HEK293 (cell line): Measurements from ENCODE around the gene MYBPH.

Source experiments
- CTCF ChIA-PET: fragments of 350-600 bp; formaldehyde crosslinking; extraction: SDS; loops from one replicate; lab custom pipeline; 2021; ENCODE audit warnings: antibody characterized with exemption; lab: Yijun Ruan, JAX
- POLR2A ChIA-PET: fragments of 300-600 bp; formaldehyde crosslinking; extraction: SDS; loops from one replicate; lab custom pipeline; 2020; ENCODE audit warnings: antibody characterized with exemption, inconsistent platforms; lab: Yijun Ruan, JAX
- H3K27ac ChIP-seq: fragments of 200-500 bp; sonication (Bioruptor generic); 2 replicates; pipeline ENCODE4 v1.5.1; 2014; ENCODE audit warnings: low read depth, low read length, control low read depth, inconsistent platforms; ENCODE audit errors: extremely low read depth
- H3K36me3 ChIP-seq, 2 experiments: fragments of 200-500 bp in 1 of 2; sonication (Bioruptor generic) in 1 of 2; 1 replicate in 1 of 2; 2 replicates in 1 of 2; pipeline ENCODE4 v1.5.1; 2014 to 2017; ENCODE audit warnings: inconsistent platforms in 2 of 2, low read length in 2 of 2; ENCODE audit not compliant: control insufficient read depth in 2 of 2, insufficient read depth in 1 of 2
- H3K4me1 ChIP-seq: fragments of 200-500 bp; sonication (Bioruptor generic); 2 replicates; pipeline ENCODE4 v1.5.1; 2014; ENCODE audit warnings: mild to moderate bottlenecking, low read length, inconsistent platforms; ENCODE audit not compliant: control insufficient read depth, insufficient read depth
- H3K4me3 ChIP-seq: 2 replicates; pipeline ENCODE4 v1.5.1; 2011; ENCODE audit warnings: low read depth, mild to moderate bottlenecking, control low read depth, low read length, moderate library complexity
- H3K9me3 ChIP-seq: fragments of 200-500 bp; sonication (Bioruptor generic); 2 replicates; pipeline ENCODE4 v1.5.1; 2014; ENCODE audit warnings: low read depth, low read length, inconsistent platforms; ENCODE audit not compliant: control insufficient read depth, insufficient read depth
- GLI2 ChIP-seq: fragments of 450-650 bp; formaldehyde crosslinking; IDR thresholded peaks from 2 replicates; pipeline ENCODE4; 2017; ENCODE audit warnings: missing biosample characterization, missing genetic modification characterization, low read depth, borderline replicate concordance
- GLIS1 ChIP-seq: fragments of 450-650 bp; formaldehyde crosslinking; IDR thresholded peaks from 2 replicates; pipeline ENCODE4 v1.5.1; 2016; ENCODE audit warnings: missing biosample characterization, missing genetic modification characterization
- HOXD13 ChIP-seq: sonication (generic); formaldehyde crosslinking; IDR thresholded peaks from 2 replicates; pipeline ENCODE4 v1.8.0; 2022; ENCODE audit warnings: missing genetic modification reagents, borderline replicate concordance
- KLF8 ChIP-seq: fragments of 450-650 bp; formaldehyde crosslinking; IDR thresholded peaks from 2 replicates; pipeline ENCODE4 v1.5.1; 2016; ENCODE audit warnings: missing biosample characterization, missing genetic modification characterization
- KLF9 ChIP-seq: fragments of 450-650 bp; formaldehyde crosslinking; IDR thresholded peaks from 2 replicates; pipeline ENCODE4 v1.5.1; 2016; ENCODE audit warnings: missing biosample characterization, missing genetic modification characterization, low read depth
- MZF1 ChIP-seq: fragments of 450-650 bp; formaldehyde crosslinking; IDR thresholded peaks from 2 replicates; pipeline ENCODE4 v1.5.1; 2017; ENCODE audit warnings: missing biosample characterization, missing genetic modification characterization, borderline replicate concordance
- OSR2 ChIP-seq: fragments of 450-650 bp; formaldehyde crosslinking; IDR thresholded peaks from 2 replicates; pipeline ENCODE4 v1.5.1; 2016; ENCODE audit warnings: missing biosample characterization, missing genetic modification characterization
- REPIN1 ChIP-seq: fragments of 450-650 bp; formaldehyde crosslinking; IDR thresholded peaks from 2 replicates; pipeline ENCODE4 v1.5.1; 2017; ENCODE audit warnings: missing biosample characterization, missing genetic modification characterization, low read depth
- REST ChIP-seq: fragments of 450-650 bp; formaldehyde crosslinking; IDR thresholded peaks from 2 replicates; pipeline ENCODE4 v1.5.1; 2016; ENCODE audit warnings: missing biosample characterization, missing genetic modification characterization
- TCF7L2 ChIP-seq: IDR thresholded peaks from 2 replicates; pipeline ENCODE4 v1.6.1; 2011; ENCODE audit warnings: low read depth, mild to moderate bottlenecking, inconsistent platforms, low read length, moderate library complexity, borderline replicate concordance
- ZBTB1 ChIP-seq: fragments of 450-650 bp; formaldehyde crosslinking; IDR thresholded peaks from 2 replicates; pipeline ENCODE4 v1.5.1; 2016; ENCODE audit warnings: missing biosample characterization, missing genetic modification characterization
- ZBTB7A ChIP-seq: fragments of 450-650 bp; formaldehyde crosslinking; IDR thresholded peaks from 2 replicates; pipeline ENCODE4 v1.5.1; 2016; ENCODE audit warnings: low read depth, missing biosample characterization, missing genetic modification characterization
- ZFP41 ChIP-seq: fragments of 450-650 bp; formaldehyde crosslinking; IDR thresholded peaks from 2 replicates; pipeline ENCODE4 v1.5.1; 2016; ENCODE audit warnings: missing biosample characterization, missing genetic modification characterization, borderline replicate concordance
- ZNF155 ChIP-seq: fragments of 450-650 bp; formaldehyde crosslinking; IDR thresholded peaks from 2 replicates; pipeline ENCODE4 v1.5.1; 2016; ENCODE audit warnings: missing biosample characterization, missing genetic modification characterization
- ZNF24 ChIP-seq: fragments of 450-650 bp; formaldehyde crosslinking; IDR thresholded peaks from 2 replicates; pipeline ENCODE4 v1.5.1; 2016; ENCODE audit warnings: missing biosample characterization, missing genetic modification characterization
- ZNF292 ChIP-seq: fragments of 450-650 bp; formaldehyde crosslinking; IDR thresholded peaks from 2 replicates; pipeline ENCODE4 v1.5.1; 2016; ENCODE audit warnings: low read depth, missing biosample characterization, missing genetic modification characterization, borderline replicate concordance
- ZNF302 ChIP-seq: fragments of 450-650 bp; formaldehyde crosslinking; IDR thresholded peaks from 2 replicates; pipeline ENCODE4 v1.5.1; 2016; ENCODE audit warnings: missing biosample characterization, missing genetic modification characterization, low read depth
- ZNF366 ChIP-seq: fragments of 450-650 bp; formaldehyde crosslinking; conservative IDR thresholded peaks from 2 replicates; pipeline ENCODE4 v1.5.1; 2016; ENCODE audit warnings: missing biosample characterization, missing genetic modification characterization
- ZNF394 ChIP-seq: fragments of 450-650 bp; formaldehyde crosslinking; IDR thresholded peaks from 2 replicates; pipeline ENCODE4 v1.5.1; 2016; ENCODE audit warnings: missing biosample characterization, missing genetic modification characterization, mild to moderate bottlenecking, moderate library complexity, borderline replicate concordance
- ZNF514 ChIP-seq: fragments of 450-650 bp; formaldehyde crosslinking; IDR thresholded peaks from 2 replicates; pipeline ENCODE4 v1.5.1; 2016; ENCODE audit warnings: missing biosample characterization, missing genetic modification characterization
- ZNF624 ChIP-seq: fragments of 450-650 bp; formaldehyde crosslinking; IDR thresholded peaks from 2 replicates; pipeline ENCODE4 v1.5.1; 2017; ENCODE audit warnings: missing biosample characterization, missing genetic modification characterization
- ZNF660 ChIP-seq: fragments of 450-650 bp; IDR thresholded peaks from 2 replicates; pipeline ENCODE4 v1.5.1; 2018; ENCODE audit warnings: missing biosample characterization, mild to moderate bottlenecking, missing genetic modification characterization
- ZNF747 ChIP-seq: fragments of 450-650 bp; formaldehyde crosslinking; IDR thresholded peaks from 2 replicates; pipeline ENCODE4 v1.5.1; 2016; ENCODE audit warnings: missing biosample characterization, missing genetic modification characterization
- ZNF830 ChIP-seq: fragments of 450-650 bp; IDR thresholded peaks from 2 replicates; pipeline ENCODE4 v1.5.0; 2018; ENCODE audit warnings: missing biosample characterization, missing genetic modification characterization, low read depth, mild to moderate bottlenecking, moderate library complexity
- ZSCAN16 ChIP-seq: fragments of 450-650 bp; formaldehyde crosslinking; IDR thresholded peaks from 2 replicates; pipeline ENCODE4 v1.5.1; 2016; ENCODE audit warnings: missing biosample characterization, missing genetic modification characterization
- ZSCAN30 ChIP-seq: fragments of 450-650 bp; IDR thresholded peaks from 2 replicates; pipeline ENCODE4 v1.5.1; 2018; ENCODE audit warnings: missing biosample characterization, mild to moderate bottlenecking, missing genetic modification characterization, moderate library complexity
- TF ChIP-seq, protein P1 (sequence below): fragments of 450-650 bp; formaldehyde crosslinking; IDR thresholded peaks from 2 replicates; pipeline ENCODE4 v1.5.1; 2016; ENCODE audit warnings: missing biosample characterization, missing genetic modification characterization
- TF ChIP-seq, protein P2 (sequence below): fragments of 450-650 bp; formaldehyde crosslinking; IDR thresholded peaks from 2 replicates; pipeline ENCODE4 v1.5.1; 2017; ENCODE audit warnings: missing biosample characterization, missing genetic modification characterization
- TF ChIP-seq, protein P3 (sequence below): fragments of 450-650 bp; IDR thresholded peaks from 2 replicates; pipeline ENCODE4 v1.5.1; 2018; ENCODE audit warnings: missing biosample characterization, missing genetic modification characterization

MYBPH gene

DNA sequence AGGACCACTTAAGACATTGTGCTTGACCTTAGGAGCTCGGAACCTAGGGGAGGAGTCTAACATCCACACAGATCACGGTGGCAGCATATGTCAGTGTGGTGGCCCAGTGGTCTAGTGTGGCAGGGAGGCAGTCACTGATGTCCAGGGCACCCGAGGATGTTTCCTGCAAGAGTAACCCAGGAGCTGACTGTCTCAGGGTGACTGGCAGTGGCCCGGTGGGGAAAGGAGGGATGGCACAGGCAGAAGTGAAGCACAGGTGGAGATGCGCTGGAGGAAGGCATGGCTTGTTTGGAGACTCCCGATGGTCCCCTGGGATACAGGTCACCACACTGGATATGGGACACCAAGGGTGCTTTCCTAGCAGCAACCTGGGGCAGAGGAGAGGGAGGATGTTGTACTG, 37.5 kb upstream of the MYBPH start:
- CTCF ChIA-PET: interaction anchor here (0.7 to 13.0 kb wide), 4 partner anchors 95 to 578 kb away, joined by 3 to 293 read pairs (median 6); no protein-coding TSS in a partner anchor
- Histone ChIP-seq H3K36me3 (no peaks in the 10 kb centered on the region), H3K27ac (no peak overlapping the region), H3K4me1 (no peaks in the 10 kb centered on the region), H3K4me3 (no peak overlapping the region), H3K9me3 (no peaks in the 10 kb centered on the region)
- TF ChIP-seq ZNF292 (no peak), ZNF24 (no peak), ZSCAN16 (tag by site-specific recombination) (no peak), ZNF394 (no peak), ZNF302 (tag by site-specific recombination) (no peak), OSR2 (tag by site-specific recombination) (no peak), ZBTB1 (no peak), ZNF366 (tag by site-specific recombination) (no peak), ZNF830 (tag by site-specific recombination) (no peak), TCF7L2 (no peak), REPIN1 (tag by site-specific recombination) (no peak), GLIS1 (tag by site-specific recombination) (no peak), KLF8 (tag by site-specific recombination) (no peak), REST (tag by site-specific recombination) (no peak), GLI2 (no peak), ZNF747 (no peak), ZNF624 (tag by site-specific recombination) (no peak)
- TF ChIP-seq, protein P1, sequence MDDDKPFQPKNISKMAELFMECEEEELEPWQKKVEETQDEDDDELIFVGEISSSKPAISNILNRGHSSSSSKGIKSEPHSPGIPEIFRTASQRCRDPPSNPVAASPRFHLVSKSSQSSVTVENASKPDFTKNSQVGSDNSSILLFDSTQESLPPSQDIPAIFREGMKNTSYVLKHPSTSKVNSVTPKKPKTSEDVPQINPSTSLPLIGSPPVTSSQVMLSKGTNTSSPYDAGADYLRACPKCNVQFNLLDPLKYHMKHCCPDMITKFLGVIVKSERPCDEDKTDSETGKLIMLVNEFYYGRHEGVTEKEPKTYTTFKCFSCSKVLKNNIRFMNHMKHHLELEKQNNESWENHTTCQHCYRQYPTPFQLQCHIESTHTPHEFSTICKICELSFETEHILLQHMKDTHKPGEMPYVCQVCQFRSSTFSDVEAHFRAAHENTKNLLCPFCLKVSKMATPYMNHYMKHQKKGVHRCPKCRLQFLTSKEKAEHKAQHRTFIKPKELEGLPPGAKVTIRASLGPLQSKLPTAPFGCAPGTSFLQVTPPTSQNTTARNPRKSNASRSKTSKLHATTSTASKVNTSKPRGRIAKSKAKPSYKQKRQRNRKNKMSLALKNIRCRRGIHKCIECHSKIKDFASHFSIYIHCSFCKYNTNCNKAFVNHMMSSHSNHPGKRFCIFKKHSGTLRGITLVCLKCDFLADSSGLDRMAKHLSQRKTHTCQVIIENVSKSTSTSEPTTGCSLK (tag by site-specific recombination): no peak
- TF ChIP-seq, protein P2, sequence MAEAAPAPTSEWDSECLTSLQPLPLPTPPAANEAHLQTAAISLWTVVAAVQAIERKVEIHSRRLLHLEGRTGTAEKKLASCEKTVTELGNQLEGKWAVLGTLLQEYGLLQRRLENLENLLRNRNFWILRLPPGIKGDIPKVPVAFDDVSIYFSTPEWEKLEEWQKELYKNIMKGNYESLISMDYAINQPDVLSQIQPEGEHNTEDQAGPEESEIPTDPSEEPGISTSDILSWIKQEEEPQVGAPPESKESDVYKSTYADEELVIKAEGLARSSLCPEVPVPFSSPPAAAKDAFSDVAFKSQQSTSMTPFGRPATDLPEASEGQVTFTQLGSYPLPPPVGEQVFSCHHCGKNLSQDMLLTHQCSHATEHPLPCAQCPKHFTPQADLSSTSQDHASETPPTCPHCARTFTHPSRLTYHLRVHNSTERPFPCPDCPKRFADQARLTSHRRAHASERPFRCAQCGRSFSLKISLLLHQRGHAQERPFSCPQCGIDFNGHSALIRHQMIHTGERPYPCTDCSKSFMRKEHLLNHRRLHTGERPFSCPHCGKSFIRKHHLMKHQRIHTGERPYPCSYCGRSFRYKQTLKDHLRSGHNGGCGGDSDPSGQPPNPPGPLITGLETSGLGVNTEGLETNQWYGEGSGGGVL (tag by site-specific recombination): no peak
- POLR2A ChIA-PET: no interaction called here

DNA sequence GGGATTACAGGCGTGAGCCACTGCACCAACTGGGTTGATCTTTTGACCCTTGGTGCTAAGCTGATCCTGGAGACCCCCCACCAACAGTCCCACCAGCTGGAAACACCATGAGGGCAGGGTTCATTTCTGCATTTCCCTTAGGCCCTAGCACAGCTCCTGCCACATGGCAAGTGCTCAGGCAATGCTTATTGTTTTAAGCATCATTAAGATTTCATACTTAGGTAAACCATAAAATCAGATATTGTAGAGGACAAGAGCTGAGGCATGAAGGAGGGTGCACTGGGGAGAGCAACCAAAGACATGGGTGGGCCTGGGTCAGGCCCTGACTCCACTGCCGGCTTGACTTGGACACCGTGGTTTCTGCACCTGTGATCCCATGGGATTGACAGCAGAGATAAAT, 36.2 kb upstream of the MYBPH start:
- no peak overlapping the region for H3K27ac ChIP-seq
- POLR2A ChIA-PET: no interaction called here
- H3K36me3 ChIP-seq: no peaks in the 10 kb centered on the region
- no peaks in the 10 kb centered on the region for H3K4me1 ChIP-seq
- H3K4me3 ChIP-seq: no peak overlapping the region
- CTCF ChIA-PET: interaction anchor here (0.6 to 13.0 kb wide), 6 partner anchors 39 to 172 kb away, joined by 3 to 293 read pairs (median 6); no protein-coding TSS in a partner anchor
- no peaks in the 10 kb centered on the region for H3K9me3 ChIP-seq
- TF ChIP-seq ZSCAN30 (tag by site-specific recombination) (no peak), ZBTB7A (tag by site-specific recombination) (no peak), ZNF624 (tag by site-specific recombination) (no peak), OSR2 (tag by site-specific recombination) (no peak), ZNF155 (no peak), ZFP41 (tag by site-specific recombination) (no peak), MZF1 (no peak), ZNF660 (tag by site-specific recombination) (no peak), KLF9 (tag by site-specific recombination) (no peak), ZNF514 (tag by site-specific recombination) (no peak), HOXD13 (CRISPR knock-in tag) (no peak)
- TF ChIP-seq, protein P3, sequence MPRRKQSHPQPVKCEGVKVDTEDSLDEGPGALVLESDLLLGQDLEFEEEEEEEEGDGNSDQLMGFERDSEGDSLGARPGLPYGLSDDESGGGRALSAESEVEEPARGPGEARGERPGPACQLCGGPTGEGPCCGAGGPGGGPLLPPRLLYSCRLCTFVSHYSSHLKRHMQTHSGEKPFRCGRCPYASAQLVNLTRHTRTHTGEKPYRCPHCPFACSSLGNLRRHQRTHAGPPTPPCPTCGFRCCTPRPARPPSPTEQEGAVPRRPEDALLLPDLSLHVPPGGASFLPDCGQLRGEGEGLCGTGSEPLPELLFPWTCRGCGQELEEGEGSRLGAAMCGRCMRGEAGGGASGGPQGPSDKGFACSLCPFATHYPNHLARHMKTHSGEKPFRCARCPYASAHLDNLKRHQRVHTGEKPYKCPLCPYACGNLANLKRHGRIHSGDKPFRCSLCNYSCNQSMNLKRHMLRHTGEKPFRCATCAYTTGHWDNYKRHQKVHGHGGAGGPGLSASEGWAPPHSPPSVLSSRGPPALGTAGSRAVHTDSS: no peak
